Endothelial cell of umbilical vein (primary cell): Measurements from ENCODE around the gene MYZAP. TPM values are rescaled to one million over a fixed set of nuclear protein-coding genes. Genes with fewer than 3 reads are reported as not detected.

Experiments
- BruUV-seq: library from RNA; stranded (reverse); fragments of 400-500 nt; replicated peaks from 2 replicates; lab custom pipeline; 2021; lab: Mats Ljungman, UMichigan
- CTCF ChIA-PET: fragments of 300-600, 350-600 bp; sonication (Branson Sonifier 250); formaldehyde crosslinking; loops from one replicate; lab custom pipeline; 2021; ENCODE audit warnings: antibody characterized with exemption, inconsistent platforms; lab: Charles Lee
- POLR2A ChIA-PET: fragments of 300-600, 350-600 bp; sonication (Branson Sonifier 250); formaldehyde crosslinking; loops from one replicate; lab custom pipeline; 2021; ENCODE audit warnings: antibody characterized with exemption, inconsistent platforms; lab: Charles Lee
- DNase-seq: peaks from one replicate; pipeline ENCODE4 v3.0.0-alpha.2; 2011; ENCODE audit warnings: low read depth, low spot score
- FAIRE-seq: peaks from 2 replicates; lab custom pipeline; 2011; peaks lifted over from hg19 to GRCh38; lab: Jason Lieb, UNC
- H2AFZ ChIP-seq: 2 replicates; pipeline ENCODE4 v1.6.0; 2012; ENCODE audit warnings: low read depth, low read length, control low read depth, inconsistent platforms
- H3K27ac ChIP-seq: 2 replicates; pipeline ENCODE4 v1.5.1; 2011; ENCODE audit warnings: low read depth, mild to moderate bottlenecking, control low read depth, low read length, moderate library complexity; ENCODE audit not compliant: insufficient read depth
- H3K27me3 ChIP-seq, 2 experiments: 2 replicates each; pipeline versions ENCODE4 v1.6.0 to v1.6.1; 2011; ENCODE audit warnings: low read length in 2 of 2, mixed read lengths in 1 of 2; ENCODE audit not compliant: control insufficient read depth in 2 of 2, insufficient read depth in 2 of 2
- H3K36me3 ChIP-seq, 2 experiments: 2 replicates in 1 of 2; 3 replicates in 1 of 2; pipeline ENCODE4 v1.5.1; 2011; ENCODE audit warnings: low read length in 2 of 2, mild to moderate bottlenecking in 1 of 2, moderate library complexity in 1 of 2; ENCODE audit not compliant: control insufficient read depth in 2 of 2, insufficient read depth in 2 of 2; ENCODE audit errors: extremely low read depth in 1 of 2
- H3K4me1 ChIP-seq: 3 replicates; pipeline ENCODE4 v1.5.1; 2011; ENCODE audit warnings: mild to moderate bottlenecking, low read length; ENCODE audit not compliant: control insufficient read depth, insufficient read depth; ENCODE audit errors: extremely low read depth
- H3K4me2 ChIP-seq: 2 replicates; pipeline ENCODE4 v1.6.1; 2011; ENCODE audit warnings: low read length, control low read depth, mixed read lengths; ENCODE audit not compliant: insufficient read depth
- H3K4me3 ChIP-seq, 3 experiments: fragments of 200-600 bp in 1 of 3; sonication (generic), shearing (Covaris generic) in 1 of 3; replicated peaks in 1 of 3; 2 replicates each; pipeline ENCODE4 v1.5.1; 2011 to 2016; ENCODE audit warnings: control low read depth in 3 of 3, low read length in 3 of 3, mild to moderate bottlenecking in 2 of 3, inconsistent platforms in 1 of 3, low read depth in 1 of 3, moderate library complexity in 1 of 3; ENCODE audit not compliant: insufficient read depth in 1 of 3
- H3K79me2 ChIP-seq: 2 replicates; pipeline ENCODE4 v1.6.0; 2012; ENCODE audit warnings: low read length, inconsistent platforms; ENCODE audit not compliant: control insufficient read depth, insufficient read depth
- H3K9ac ChIP-seq: replicated peaks from 2 replicates; pipeline ENCODE3; 2011; ENCODE audit warnings: low read length, control low read depth; ENCODE audit not compliant: insufficient read depth; ENCODE audit errors: extremely low read depth
- H3K9me1 ChIP-seq: replicated peaks from 3 replicates; pipeline ENCODE4 v1.6.0; 2011; ENCODE audit warnings: mild to moderate bottlenecking, low read length; ENCODE audit not compliant: control insufficient read depth, insufficient read depth; ENCODE audit errors: extremely low read depth
- H3K9me3 ChIP-seq: replicated peaks from 2 replicates; pipeline ENCODE4 v1.5.1; 2012; ENCODE audit warnings: low read length, inconsistent platforms; ENCODE audit not compliant: control insufficient read depth, insufficient read depth
- H4K20me1 ChIP-seq: replicated peaks from 2 replicates; pipeline ENCODE3; 2011; ENCODE audit warnings: mild to moderate bottlenecking, low read length; ENCODE audit not compliant: control insufficient read depth, insufficient read depth; ENCODE audit errors: extremely low read depth
- EZH2 ChIP-seq: IDR thresholded peaks from 2 replicates; pipeline ENCODE4 v1.6.1; 2012; ENCODE audit warnings: borderline replicate concordance, low read depth, mild to moderate bottlenecking, moderate library complexity, low read length, inconsistent platforms; ENCODE audit not compliant: severe bottlenecking
- FOS ChIP-seq: IDR thresholded peaks from 2 replicates; pipeline ENCODE4 v1.6.1; 2011; ENCODE audit warnings: mild to moderate bottlenecking, low read length, moderate library complexity, borderline replicate concordance; ENCODE audit not compliant: insufficient read depth
- GATA2 ChIP-seq: IDR thresholded peaks from 2 replicates; pipeline ENCODE4 v1.7.0; 2011; ENCODE audit warnings: low read depth, mild to moderate bottlenecking, moderate library complexity, mixed read lengths, low read length; ENCODE audit not compliant: insufficient read length, insufficient read depth
- JUN ChIP-seq: IDR thresholded peaks from 2 replicates; pipeline ENCODE4 v1.6.1; 2011; ENCODE audit warnings: borderline replicate concordance, low read depth; ENCODE audit not compliant: insufficient read length, insufficient read depth
- MYC ChIP-seq: IDR thresholded peaks from one replicate; pipeline ENCODE4 v1.6.1; 2011; ENCODE audit warnings: mild to moderate bottlenecking, low read depth, low read length
- POLR2A ChIP-seq: IDR thresholded peaks from 2 replicates; pipeline ENCODE4 v1.6.1; 2012; ENCODE audit warnings: low read depth, mild to moderate bottlenecking, control low read depth, low read length
- POLR2AphosphoS5 ChIP-seq: IDR thresholded peaks from 2 replicates; pipeline ENCODE4 v1.6.1; 2012; ENCODE audit warnings: low read depth, mild to moderate bottlenecking, control low read depth, low read length, moderate library complexity; ENCODE audit not compliant: insufficient read depth
- dilution Hi-C: fragments of 300-500 bp; cut with MboI; formaldehyde crosslinking; loops from one replicate; pipeline ENCODE4 v1.15.0; 2019; ENCODE audit warnings: low sequenced_read_pairs; ENCODE audit not compliant: extremely low pct_ligation_motif_present
- intact Hi-C: fragments of 100-400 bp; cut with micrococcal nuclease; formaldehyde crosslinking; loops from one replicate; pipeline ENCODE4 v1.10.0; 2022
- polyA plus RNA-seq, 4 experiments: library from polyadenylated mRNA; depleted of rRNA in 3 of 4; stranded (reverse) in 3 of 4; unstranded in 1 of 4; fragments of >200 nt; gene quantifications; 2 replicates each; pipeline versions ENCODE4 v1.2.1 to v1.2.3, GENCODE V29; 2011 to 2012; ENCODE audit warnings: missing spikeins in 1 of 4
- total RNA-seq: library from RNA; stranded (reverse); gene quantifications from 2 replicates; pipeline ENCODE4 v1.2.3, GENCODE V29; 2021
- TF ChIP-seq, protein P1 (sequence below): IDR thresholded peaks from 2 replicates; pipeline ENCODE4 v1.6.1; 2011; ENCODE audit not compliant: insufficient read depth, insufficient read length
- TF ChIP-seq, protein P2 (sequence below), 2 donors: IDR thresholded peaks; 1 replicate in 1 of 2; 2 replicates in 1 of 2; pipeline ENCODE4 v1.5.1; 2011; ENCODE audit warnings: low read length in 2 of 2, mild to moderate bottlenecking in 2 of 2, moderate library complexity in 2 of 2, control low read depth in 1 of 2, inconsistent platforms in 1 of 2, low read depth in 1 of 2; ENCODE audit not compliant: insufficient read depth in 1 of 2; ENCODE audit errors: extremely low read depth in 1 of 2

The MYZAP gene
- total and polyA plus RNA-seq, 2 donors (not counting 3 experiments of a cell fraction or from before 2014, with no cell fraction given) = 6.3 to 8.1 TPM

DNA sequence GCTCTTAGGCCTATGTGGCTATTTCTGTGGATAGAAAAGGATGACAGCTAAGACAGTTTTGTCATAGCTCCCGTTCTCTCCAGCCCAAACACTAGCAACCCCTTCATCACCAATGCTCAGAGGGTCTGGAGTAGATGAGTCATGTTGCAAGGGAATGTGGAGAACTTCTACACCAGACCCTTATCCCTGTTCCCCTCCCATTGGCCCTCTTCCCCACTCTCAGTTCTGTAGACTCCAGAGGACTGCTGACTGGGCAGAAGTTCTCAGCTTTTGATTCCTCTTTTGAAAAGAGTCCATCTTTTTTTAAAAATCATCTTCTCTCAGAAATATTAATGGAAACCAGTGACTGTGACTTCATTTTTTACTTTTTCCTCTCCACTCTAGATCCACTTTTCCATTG lies 2.4 kb upstream of the MYZAP start:
- H3K4me2 ChIP-seq = no peak overlapping the region
- dilution Hi-C loops = no loop called here
- FAIRE-seq (no peak), DNase-seq (no peak)
- no peaks in the 10 kb centered on the region for H4K20me1 ChIP-seq
- H3K36me3 ChIP-seq = no peaks in the 10 kb centered on the region
- H3K4me3 ChIP-seq = no peak overlapping the region
- H3K9me3 ChIP-seq = no peaks in the 10 kb centered on the region
- BruUV-seq = no TSS peak
- H3K27me3 ChIP-seq = no peaks in the 10 kb centered on the region
- POLR2A ChIA-PET = no interaction called here
- no peaks in the 10 kb centered on the region for H3K79me2 ChIP-seq
- intact Hi-C loops = no loop called here
- TF ChIP-seq POLR2A (no peak), FOS (no peak)
- TF ChIP-seq, protein P1, sequence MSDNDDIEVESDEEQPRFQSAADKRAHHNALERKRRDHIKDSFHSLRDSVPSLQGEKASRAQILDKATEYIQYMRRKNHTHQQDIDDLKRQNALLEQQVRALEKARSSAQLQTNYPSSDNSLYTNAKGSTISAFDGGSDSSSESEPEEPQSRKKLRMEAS = no peak
- no peak overlapping the region for H2AFZ ChIP-seq
- no peak overlapping the region for H3K9ac ChIP-seq
- H3K9me1 ChIP-seq = no peaks in the 10 kb centered on the region
- CTCF ChIA-PET = interaction anchor here (1.5 to 1.8 kb wide), 2 partner anchors 28 to 29 kb away, joined by 5 to 7 read pairs; no protein-coding TSS in a partner anchor
- H3K4me1 ChIP-seq = peaks cover 18% of the 10 kb centered on the region
- H3K27ac ChIP-seq = no peak overlapping the region

DNA sequence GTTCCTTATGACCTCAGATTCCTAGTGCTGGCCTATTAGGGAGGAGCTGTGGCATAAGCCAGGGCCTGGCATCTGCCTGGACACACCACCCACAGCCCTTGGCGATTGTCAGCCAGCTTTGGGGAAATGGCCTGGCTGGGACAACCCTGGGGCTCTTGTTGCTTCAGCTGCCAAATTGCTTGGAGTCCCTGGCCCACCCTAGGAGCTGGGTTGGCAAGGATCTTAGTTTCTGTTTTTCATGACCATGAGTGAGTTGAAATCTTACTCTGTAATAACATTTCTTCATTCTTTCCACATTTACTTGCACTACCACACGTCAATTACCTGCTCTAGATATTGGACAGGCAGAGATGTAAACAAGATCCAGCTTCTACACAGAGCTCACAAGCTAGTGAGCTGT lies 1.9 kb upstream of the MYZAP start:
- H3K4me2 ChIP-seq = no peak overlapping the region
- peaks cover 18% of the 10 kb centered on the region for H3K4me1 ChIP-seq
- H3K36me3 ChIP-seq = no peaks in the 10 kb centered on the region
- H2AFZ ChIP-seq = no peak overlapping the region
- H3K4me3 ChIP-seq = no peak overlapping the region
- no TSS peak for BruUV-seq
- H4K20me1 ChIP-seq = no peaks in the 10 kb centered on the region
- no peak for DNase-seq
- H3K79me2 ChIP-seq = no peaks in the 10 kb centered on the region
- TF ChIP-seq MYC (no peak), POLR2A (no peak), JUN (no peak), EZH2 (no peak), FOS (no peak), POLR2AphosphoS5 (no peak), GATA2 (no peak)
- TF ChIP-seq, protein P1 = no peak
- TF ChIP-seq, protein P2, sequence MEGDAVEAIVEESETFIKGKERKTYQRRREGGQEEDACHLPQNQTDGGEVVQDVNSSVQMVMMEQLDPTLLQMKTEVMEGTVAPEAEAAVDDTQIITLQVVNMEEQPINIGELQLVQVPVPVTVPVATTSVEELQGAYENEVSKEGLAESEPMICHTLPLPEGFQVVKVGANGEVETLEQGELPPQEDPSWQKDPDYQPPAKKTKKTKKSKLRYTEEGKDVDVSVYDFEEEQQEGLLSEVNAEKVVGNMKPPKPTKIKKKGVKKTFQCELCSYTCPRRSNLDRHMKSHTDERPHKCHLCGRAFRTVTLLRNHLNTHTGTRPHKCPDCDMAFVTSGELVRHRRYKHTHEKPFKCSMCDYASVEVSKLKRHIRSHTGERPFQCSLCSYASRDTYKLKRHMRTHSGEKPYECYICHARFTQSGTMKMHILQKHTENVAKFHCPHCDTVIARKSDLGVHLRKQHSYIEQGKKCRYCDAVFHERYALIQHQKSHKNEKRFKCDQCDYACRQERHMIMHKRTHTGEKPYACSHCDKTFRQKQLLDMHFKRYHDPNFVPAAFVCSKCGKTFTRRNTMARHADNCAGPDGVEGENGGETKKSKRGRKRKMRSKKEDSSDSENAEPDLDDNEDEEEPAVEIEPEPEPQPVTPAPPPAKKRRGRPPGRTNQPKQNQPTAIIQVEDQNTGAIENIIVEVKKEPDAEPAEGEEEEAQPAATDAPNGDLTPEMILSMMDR (IDR thresholded peaks at IDR 0.05; ENCODE audit: extremely low read depth in 1 of 2, insufficient read depth in 1 of 2, low read depth in 1 of 2, low read length in 2 of 2) = no peak
- no peaks in the 10 kb centered on the region for H3K9me1 ChIP-seq
- ChIA-PET POLR2A (no interaction called here), CTCF (interaction anchor here (1.5 to 1.8 kb wide), 2 partner anchors 28 to 30 kb away, joined by 5 to 7 read pairs; no protein-coding TSS in a partner anchor)
- no peak overlapping the region for H3K27ac ChIP-seq
- dilution Hi-C loops (no loop called here), intact Hi-C loops (no loop called here)
- no peaks in the 10 kb centered on the region for H3K9me3 ChIP-seq
- H3K9ac ChIP-seq = no peak overlapping the region
- no peaks in the 10 kb centered on the region for H3K27me3 ChIP-seq
- FAIRE-seq = no peak
